PC-3 (cell line): Measurements from ENCODE around the gene RNF14. TPM values are rescaled to one million over a fixed set of nuclear protein-coding genes. Genes with fewer than 3 reads are reported as not detected.

Experiments used
- ATAC-seq: fragments of 200-7000 bp; cut with Tn5 transposase; 2 replicates; pipeline ENCODE4 v1.9.1; 2020; ENCODE audit warnings: mild to moderate bottlenecking, moderate library complexity
- BruUV-seq: library from RNA; stranded (reverse); fragments of 400-500 nt; replicated peaks from 2 replicates; lab custom pipeline; 2021; lab: Mats Ljungman, UMichigan
- CTCF ChIA-PET: fragments of 300-600 bp; sonication (Branson Sonifier 250); formaldehyde crosslinking; loops from one replicate; lab custom pipeline; 2022; ENCODE audit warnings: antibody characterized with exemption; lab: Charles Lee
- POLR2A ChIA-PET: fragments of 300-600 bp; sonication (Branson Sonifier 250); formaldehyde crosslinking; loops from one replicate; lab custom pipeline; 2022; ENCODE audit warnings: antibody characterized with exemption; ENCODE audit not compliant: unreplicated experiment; lab: Charles Lee
- DNase-seq: peaks from one replicate; pipeline ENCODE4 v3.0.0-alpha.2; 2015
- H2AFZ ChIP-seq: fragments of 300-600 bp; sonication (generic); 2 replicates; pipeline ENCODE4 v1.6.0; 2016; ENCODE audit warnings: antibody characterized with exemption, low read length
- H3F3A ChIP-seq: fragments of 300-600 bp; sonication (generic); one replicate; pipeline ENCODE4 v1.6.0; 2017; ENCODE audit warnings: antibody characterized with exemption, low read length, control low read depth, mild to moderate bottlenecking; ENCODE audit not compliant: unreplicated experiment
- H3K27ac ChIP-seq: fragments of 300-600 bp; sonication (generic); 2 replicates; pipeline ENCODE4 v1.5.1; 2016; ENCODE audit warnings: mild to moderate bottlenecking, low read length
- H3K27me3 ChIP-seq: fragments of 300-600 bp; sonication (generic); 2 replicates; pipeline ENCODE4 v1.6.1; 2016; ENCODE audit warnings: low read length, mixed read lengths
- H3K36me3 ChIP-seq: fragments of 300-600 bp; sonication (generic); 2 replicates; pipeline ENCODE4 v1.6.1; 2016; ENCODE audit warnings: low read depth, mixed run types, low read length, mixed read lengths
- H3K4me1 ChIP-seq: fragments of 300-600 bp; sonication (generic); 2 replicates; pipeline ENCODE4 v1.5.1; 2016; ENCODE audit warnings: low read length; ENCODE audit not compliant: insufficient read depth
- H3K4me2 ChIP-seq: fragments of 300-600 bp; sonication (generic); 2 replicates; pipeline ENCODE4 v1.6.0; 2016; ENCODE audit warnings: low read length
- H3K4me3 ChIP-seq: fragments of 300-600 bp; sonication (generic); 2 replicates; pipeline ENCODE4 v1.5.1; 2016; ENCODE audit warnings: mild to moderate bottlenecking, low read length, mixed read lengths
- H3K79me2 ChIP-seq: fragments of 300-600 bp; sonication (generic); 2 replicates; pipeline ENCODE4 v1.6.1; 2017; ENCODE audit warnings: low read length, mixed read lengths
- H3K9ac ChIP-seq: fragments of 300-600 bp; sonication (generic); 2 replicates; pipeline ENCODE4 v1.6.0; 2016; ENCODE audit warnings: mild to moderate bottlenecking, low read length
- H3K9me2 ChIP-seq: fragments of 300-600 bp; sonication (generic); replicated peaks from 2 replicates; pipeline ENCODE4 v1.6.1; 2016; ENCODE audit warnings: mixed run types, low read length, mixed read lengths
- H3K9me3 ChIP-seq: fragments of 300-600 bp; sonication (generic); 2 replicates; pipeline ENCODE4 v1.6.1; 2016; ENCODE audit warnings: low read length, mixed read lengths
- H4K20me1 ChIP-seq: fragments of 300-600 bp; sonication (generic); 2 replicates; pipeline ENCODE4 v1.6.1; 2016; ENCODE audit warnings: low read length, mixed read lengths
- CTCF ChIP-seq: fragments of 300-600 bp; sonication (generic); conservative IDR thresholded peaks from 2 replicates; pipeline ENCODE4 v1.5.1; 2017; ENCODE audit warnings: antibody characterized with exemption, low read depth, mild to moderate bottlenecking, low read length
- EZH2 ChIP-seq: fragments of 300-600 bp; sonication (generic); IDR thresholded peaks from one replicate; pipeline ENCODE4 v1.6.1; 2017; ENCODE audit warnings: antibody characterized with exemption, mild to moderate bottlenecking, low read length; ENCODE audit not compliant: unreplicated experiment
- EZH2phosphoT487 ChIP-seq: fragments of 300-600 bp; sonication (generic); IDR thresholded peaks from 2 replicates; pipeline ENCODE4 v1.6.1; 2018; ENCODE audit warnings: mild to moderate bottlenecking, antibody characterized with exemption, low read length, borderline replicate concordance
- intact Hi-C: fragments of 100-400 bp; cut with micrococcal nuclease; formaldehyde crosslinking; loops from 2 replicates; pipeline ENCODE4 v1.9.0; 2023
- total RNA-seq: library from RNA; depleted of rRNA; stranded (reverse); fragments of >200 nt; gene quantifications from 2 replicates; pipeline ENCODE4 v1.2.3, GENCODE V29; 2014

Gene RNF14
- total RNA-seq, 1 experiment from 2014 or later, result 32.1 TPM

- peak overlapping the region; percentile 99 for H3K4me2 ChIP-seq
Measured at GRCh38 chr5:142013734-142014521, 45.0 kb downstream of the RNF14 start.

GRCh38 chr5:142014911-142015584 lies 46.1 kb downstream of the RNF14 start:
- no TSS peak for BruUV-seq

More at GRCh38 chr5:142013734-142014521, 45.0 kb downstream of the RNF14 start:
- Histone ChIP-seq H3K36me3 (no peaks in the 10 kb centered on the region), H4K20me1 (no peaks in the 10 kb centered on the region), H3K27me3 (no peaks in the 10 kb centered on the region), H2AFZ (no peak overlapping the region), H3F3A (no peaks in the 10 kb centered on the region), H3K79me2 (peaks cover 13% of the 10 kb centered on the region), H3K4me3 (no peak overlapping the region), H3K4me1 (peaks cover 38% of the 10 kb centered on the region), H3K9me3 (no peaks in the 10 kb centered on the region), H3K9ac (no peak overlapping the region), H3K27ac (peak overlapping the region; percentile 90), H3K9me2 (no peaks in the 10 kb centered on the region)
- TF ChIP-seq EZH2phosphoT487, result no peak
- no peak for TF ChIP-seq CTCF
- no peak for TF ChIP-seq EZH2
- POLR2A ChIA-PET, result interaction anchor here (0.6 kb wide), 1 partner anchor 126 kb away, joined by 5 read pairs; no protein-coding TSS in a partner anchor
- intact Hi-C loops, result loop anchor here (2.0 kb wide), 1 partner anchor 97 kb away; no protein-coding TSS in a partner anchor
- no peak for ATAC-seq
- peak; percentile 49 for DNase-seq
- BruUV-seq, result no TSS peak
- CTCF ChIA-PET, result interaction anchor here (0.5 to 0.6 kb wide), 3 partner anchors 44 to 126 kb away, joined by 3 read pairs; no protein-coding TSS in a partner anchor

More at GRCh38 chr5:142014911-142015584, 46.1 kb downstream of the RNF14 start:
- Histone ChIP-seq H3K27ac (peak overlapping the region; percentile 90), H3K27me3 (no peaks in the 10 kb centered on the region), H3F3A (no peaks in the 10 kb centered on the region), H3K36me3 (no peaks in the 10 kb centered on the region), H3K9ac (peak overlapping the region; percentile 21), H3K9me2 (no peaks in the 10 kb centered on the region), H3K9me3 (no peaks in the 10 kb centered on the region), H3K4me1 (peaks cover 38% of the 10 kb centered on the region), H4K20me1 (no peaks in the 10 kb centered on the region), H3K79me2 (peaks cover 13% of the 10 kb centered on the region), H3K4me2 (peak overlapping the region; percentile 68), H2AFZ (no peak overlapping the region), H3K4me3 (peak overlapping the region; percentile 22; the same call in 1 of the 2 replicates)
- ChIA-PET CTCF (interaction anchor here (0.5 to 0.7 kb wide), 5 partner anchors 12 to 125 kb away, joined by 3 to 10 read pairs (median 3); no protein-coding TSS in a partner anchor), POLR2A (interaction anchor here (0.7 kb wide), 1 partner anchor 20 kb away, joined by 6 read pairs; no protein-coding TSS in a partner anchor)
- ATAC-seq, result peak; percentile 44
- intact Hi-C loops, result loop anchor here (2.0 kb wide), 1 partner anchor 96 kb away; no protein-coding TSS in a partner anchor
- peak; percentile 92 for DNase-seq
- TF ChIP-seq CTCF (peak; percentile 67), EZH2phosphoT487 (no peak), EZH2 (no peak)
